Muscle of arm (tissue), 12 donors: ENCODE data around the gene PLA2G4E. TPM values are rescaled to one million over a fixed set of nuclear protein-coding genes. Genes with fewer than 3 reads are reported as not detected.

Experiments used
- DNase-seq: peaks from one replicate; pipeline ENCODE4 v3.0.0-alpha.2; 2013
- polyA plus RNA-seq, 12 donors: library from polyadenylated mRNA; unstranded; fragments of 120-200 nt; gene quantifications; one replicate each; pipeline ENCODE4 v1.2.1, GENCODE V29; 2013; ENCODE audit not compliant: insufficient read length in 12 of 12

Gene PLA2G4E
- polyA plus RNA-seq, 12 donors, result 0.68 to 3.5 (median 1.6) TPM; not detected in 2

GRCh38 chr15:41992803-41993190 is 28.0 kb downstream of the PLA2G4E start:
- DNase-seq, result no peak

GRCh38 chr15:41992151-41992802 is 28.6 kb downstream of the PLA2G4E start:
- no peak for DNase-seq

GRCh38 chr15:41990691-41991090 is 30.2 kb downstream of the PLA2G4E start:
- DNase-seq, result no peak

- no peak for DNase-seq
Measured at GRCh38 chr15:41990243-41990605, 30.6 kb downstream of the PLA2G4E start.

- peak; percentile 86 for DNase-seq
Measured at GRCh38 chr15:41989573-41990242, 31.1 kb downstream of the PLA2G4E start.

GRCh38 chr15:41988896-41989572 is 31.8 kb downstream of the PLA2G4E start:
- no peak for DNase-seq

GRCh38 chr15:41987925-41988275 is 32.9 kb downstream of the PLA2G4E start:
- no peak for DNase-seq

- DNase-seq, result no peak
Measured at GRCh38 chr15:41987246-41987924, 33.5 kb downstream of the PLA2G4E start.

GRCh38 chr15:41985236-41986160 is 35.3 kb downstream of the PLA2G4E start:
- no peak for DNase-seq

- no peak for DNase-seq
Measured at GRCh38 chr15:41984622-41985021, 36.2 kb downstream of the PLA2G4E start.

- DNase-seq, result no peak
Measured at GRCh38 chr15:41983621-41984571, 36.9 kb downstream of the PLA2G4E start.

- no peak for DNase-seq
Measured at GRCh38 chr15:41983221-41983620, 37.6 kb downstream of the PLA2G4E start.

GRCh38 chr15:41982133-41982930 is 38.5 kb downstream of the PLA2G4E start:
- DNase-seq, result no peak

- no peak for DNase-seq
Measured at GRCh38 chr15:41981371-41982132, 39.3 kb downstream of the PLA2G4E start.

- DNase-seq, result no peak
Measured at GRCh38 chr15:41980654-41981323, 40.1 kb downstream of the PLA2G4E start.

- DNase-seq, result no peak
Measured at GRCh38 chr15:41979493-41980266, 41.2 kb downstream of the PLA2G4E start.

GRCh38 chr15:41978534-41978933 is 42.3 kb downstream of the PLA2G4E start:
- no peak for DNase-seq
